IPS DF 4.7 (cell line): ENCODE measurements around the gene NF2.

Source experiments
- DNase-seq: peaks from one replicate; pipeline ENCODE4 v3.0.0-alpha.2; 2013; ENCODE audit warnings: low spot score; ENCODE audit errors: extremely low read depth

The NF2 gene

DNA sequence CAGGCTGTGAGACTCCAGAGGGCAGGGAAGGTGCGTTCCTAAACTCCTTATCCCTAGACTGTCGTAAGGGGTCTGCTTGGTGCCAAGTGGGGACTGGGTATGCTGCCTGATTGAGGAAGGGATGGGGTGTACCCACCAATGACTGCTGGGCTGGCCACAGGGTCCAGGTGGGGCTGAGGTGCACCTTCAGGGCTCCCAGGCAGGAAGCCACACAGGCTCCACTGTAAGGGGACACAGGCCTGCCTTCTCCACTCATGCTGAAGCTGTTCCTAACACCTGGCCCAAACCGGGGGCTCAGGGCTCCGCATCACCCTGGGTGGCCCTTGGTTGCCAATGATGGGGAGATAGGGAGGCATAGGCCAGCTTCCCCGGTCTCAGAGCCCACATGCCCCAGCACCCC is 136.8 kb downstream of the NF2 start:
- no peak for DNase-seq

- DNase-seq: no peak
Observed at GRCh38 chr22:29741926-29742325, 138.5 kb downstream of the NF2 start.

GRCh38 chr22:29742326-29742725 is 138.9 kb downstream of the NF2 start:
- DNase-seq: no peak

DNA sequence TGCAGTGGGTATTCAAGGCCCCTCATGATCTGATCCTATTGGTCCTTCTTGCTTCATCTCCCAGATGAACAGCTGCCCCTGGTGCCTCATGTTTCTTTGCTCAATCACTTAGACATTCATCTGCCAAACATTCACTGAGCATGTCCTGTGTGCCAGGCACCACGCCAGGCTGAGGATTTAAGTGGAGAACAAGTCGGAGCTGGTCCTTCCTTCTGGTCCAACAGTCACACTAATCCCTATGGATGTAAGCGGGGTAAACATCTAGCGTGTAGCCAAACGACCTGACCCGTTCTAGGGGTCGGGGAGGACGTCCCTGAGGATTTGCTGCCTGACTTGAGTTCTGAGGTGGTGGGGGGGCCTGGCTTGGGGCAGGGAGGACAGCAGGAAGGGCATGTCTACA is 141.5 kb downstream of the NF2 start:
- no peak for DNase-seq

GRCh38 chr22:29747832-29748231 is 144.4 kb downstream of the NF2 start:
- DNase-seq: no peak
